K562 (cell line): Measurements from ENCODE around the gene CLIP4. TPM values are rescaled to one million over a fixed set of nuclear protein-coding genes. Genes with fewer than 3 reads are reported as not detected.

ENCODE experiments used
- BRF1 ChIP-seq: IDR thresholded peaks from 3 replicates; pipeline ENCODE4 v1.6.1; 2011; ENCODE audit warnings: borderline replicate concordance, mild to moderate bottlenecking; ENCODE audit not compliant: insufficient read length; ENCODE audit errors: extremely low read depth
- CBX5 ChIP-seq: IDR thresholded peaks from 2 replicates; pipeline ENCODE4 v1.6.1; 2014; ENCODE audit warnings: low read depth, borderline replicate concordance
- CTBP1 ChIP-seq: fragments of 450-650 bp; IDR thresholded peaks from 2 replicates; pipeline ENCODE4 v1.6.1; 2016; ENCODE audit warnings: borderline replicate concordance
- ELF1 ChIP-seq: fragments of 200-800 bp; sonication (Bioruptor generic); IDR thresholded peaks from 2 replicates; pipeline ENCODE4 v1.6.1; 2016; ENCODE audit warnings: missing genetic modification characterization, missing compliant biosample characterization
- HBP1 ChIP-seq: fragments of 450-650 bp; formaldehyde crosslinking; IDR thresholded peaks from 2 replicates; pipeline ENCODE4 v1.4.0; 2022; ENCODE audit warnings: missing genetic modification characterization
- HDGF ChIP-seq: fragments of 450-650 bp; IDR thresholded peaks from 2 replicates; pipeline ENCODE4 v1.6.1; 2016
- HLTF ChIP-seq: fragments of 450-650 bp; IDR thresholded peaks from 2 replicates; pipeline ENCODE4 v1.6.1; 2016
- JUND ChIP-seq, 2 experiments: IDR thresholded peaks; 2 replicates in 1 of 2; 3 replicates in 1 of 2; pipeline ENCODE4 v1.6.1; 2011; ENCODE audit warnings: borderline replicate concordance in 2 of 2, low read depth in 2 of 2, low read length in 2 of 2, improper control_type of control experiment in 1 of 2, missing biosample characterization in 1 of 2, missing genetic modification characterization in 1 of 2, missing genetic modification reagents in 1 of 2
- KHSRP ChIP-seq: fragments of 450-650 bp; IDR thresholded peaks from 2 replicates; pipeline ENCODE4 v1.6.1; 2017
- KLF16 ChIP-seq: IDR thresholded peaks from 2 replicates; pipeline ENCODE4 v1.6.1; 2016; ENCODE audit warnings: antibody characterized with exemption
- KLF6 ChIP-seq: fragments of 250-450 bp; sonication (Bioruptor Pico); IDR thresholded peaks from 2 replicates; pipeline ENCODE4 v1.4.0; 2020; ENCODE audit warnings: mild to moderate bottlenecking, moderate library complexity, borderline replicate concordance
- MTA2 ChIP-seq: fragments of 450-650 bp; IDR thresholded peaks from 2 replicates; pipeline ENCODE4 v1.6.1; 2016; ENCODE audit warnings: low read depth
- NR2C2 ChIP-seq, 2 experiments: fragments of 200-800 bp in 1 of 2; sonication (Bioruptor generic) in 1 of 2; sonication (generic) in 1 of 2; formaldehyde crosslinking in 1 of 2; IDR thresholded peaks; 2 replicates each; pipeline versions ENCODE4 v1.6.1 to v1.8.0; 2016 to 2022; ENCODE audit warnings: mild to moderate bottlenecking in 1 of 2, missing compliant biosample characterization in 1 of 2, missing genetic modification characterization in 1 of 2, missing genetic modification reagents in 1 of 2
- PYGO2 ChIP-seq: fragments of 450-650 bp; IDR thresholded peaks from 2 replicates; pipeline ENCODE4 v1.6.1; 2016; ENCODE audit warnings: mild to moderate bottlenecking, missing genetic modification characterization, moderate library complexity, missing compliant biosample characterization
- ZNF561 ChIP-seq: fragments of 450-650 bp; formaldehyde crosslinking; conservative IDR thresholded peaks from 2 replicates; pipeline ENCODE4 v1.4.0; 2020; ENCODE audit warnings: mild to moderate bottlenecking, moderate library complexity
- ZNF830 ChIP-seq: fragments of 250-450 bp; sonication (Bioruptor Pico); IDR thresholded peaks from 2 replicates; pipeline ENCODE4 v1.5.0; 2021; ENCODE audit warnings: mild to moderate bottlenecking
- polyA plus RNA-seq, 8 experiments: library from polyadenylated mRNA; depleted of rRNA in 4 of 8; stranded (reverse) in 5 of 8; unstranded in 3 of 8; fragments of >200 nt; fragmentation: Nextera tagmentation in 2 of 8; fragmentation: Illumina TruSeq in 1 of 8; extraction: Ambion mirVana in 2 of 8; extraction: Trizol in 1 of 8; gene quantifications; 2 replicates each; pipeline versions ENCODE4 v1.2.1 to v1.2.3, GENCODE V29; 2011 to 2014; ENCODE audit warnings: inconsistent platforms in 1 of 8, missing spikeins in 1 of 8
- total RNA-seq, 7 experiments: library from RNA; depleted of rRNA in 6 of 7; stranded (reverse); fragments of >200 nt in 6 of 7; fragmentation: Illumina TruSeq in 2 of 7; extraction: Trizol in 2 of 7; gene quantifications; 2 replicates each; pipeline versions ENCODE4 v1.2.1 to v1.2.3, GENCODE V29; 2011 to 2021; ENCODE audit warnings: low replicate concordance in 1 of 7
- TF ChIP-seq, protein P1 (sequence below): sonication (generic); formaldehyde crosslinking; IDR thresholded peaks from 2 replicates; pipeline ENCODE4 v1.8.0; 2022; ENCODE audit warnings: missing genetic modification reagents, mild to moderate bottlenecking, borderline replicate concordance

Gene CLIP4
- total and polyA plus RNA-seq, 9 of the 15 experiments (the other 6 are each of a cell fraction or from before 2014, with no cell fraction given): 0.03 to 0.38 (median 0.13) TPM; not detected in 5

GRCh38 chr2:29113891-29114321, 1.3 kb upstream of the CLIP4 start (continued):
- TF ChIP-seq NR2C2 (CRISPR knock-in tag; IDR thresholded peaks at IDR 0.05): no peak
- TF ChIP-seq NR2C2 (tag; IDR thresholded peaks at IDR 0.05): peak; percentile 21; the same call in 1 of the 2 replicates
- no peak for TF ChIP-seq ZNF830 (CRISPR knock-in tag)
- no peak for TF ChIP-seq HBP1 (CRISPR knock-in tag)
- TF ChIP-seq PYGO2: no peak
- no peak for TF ChIP-seq ZNF561
- TF ChIP-seq, protein P1, sequence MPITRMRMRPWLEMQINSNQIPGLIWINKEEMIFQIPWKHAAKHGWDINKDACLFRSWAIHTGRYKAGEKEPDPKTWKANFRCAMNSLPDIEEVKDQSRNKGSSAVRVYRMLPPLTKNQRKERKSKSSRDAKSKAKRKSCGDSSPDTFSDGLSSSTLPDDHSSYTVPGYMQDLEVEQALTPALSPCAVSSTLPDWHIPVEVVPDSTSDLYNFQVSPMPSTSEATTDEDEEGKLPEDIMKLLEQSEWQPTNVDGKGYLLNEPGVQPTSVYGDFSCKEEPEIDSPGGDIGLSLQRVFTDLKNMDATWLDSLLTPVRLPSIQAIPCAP: no peak
- no peak for TF ChIP-seq JUND (IDR thresholded peaks at IDR 0.05; ENCODE audit: borderline replicate concordance, low read depth, low read length)
- TF ChIP-seq JUND (tag; IDR thresholded peaks at IDR 0.05; ENCODE audit: borderline replicate concordance, low read depth, low read length): no peak
- TF ChIP-seq MTA2: no peak
- TF ChIP-seq KLF16: no peak
- no peak for TF ChIP-seq KLF6 (CRISPR knock-in tag)
- TF ChIP-seq CBX5: no peak
- peak; percentile 59 for TF ChIP-seq CTBP1
- TF ChIP-seq HDGF: no peak
- TF ChIP-seq HLTF: no peak
- TF ChIP-seq KHSRP: no peak
- TF ChIP-seq ELF1: no peak
- TF ChIP-seq BRF1: no peak
